HS-5 (cell line): Measurements from ENCODE around the gene EGFL7.
"Not testable (repeated sequence)": the region's sequence is repeated elsewhere in the genome, so short reads cannot be mapped to it uniquely, and the experiment has no call there.

Experiments used
- DNase-seq: peaks from one replicate; pipeline ENCODE4 v3.0.0-alpha.2; 2012; ENCODE audit warnings: low read depth

Gene EGFL7

DNA sequence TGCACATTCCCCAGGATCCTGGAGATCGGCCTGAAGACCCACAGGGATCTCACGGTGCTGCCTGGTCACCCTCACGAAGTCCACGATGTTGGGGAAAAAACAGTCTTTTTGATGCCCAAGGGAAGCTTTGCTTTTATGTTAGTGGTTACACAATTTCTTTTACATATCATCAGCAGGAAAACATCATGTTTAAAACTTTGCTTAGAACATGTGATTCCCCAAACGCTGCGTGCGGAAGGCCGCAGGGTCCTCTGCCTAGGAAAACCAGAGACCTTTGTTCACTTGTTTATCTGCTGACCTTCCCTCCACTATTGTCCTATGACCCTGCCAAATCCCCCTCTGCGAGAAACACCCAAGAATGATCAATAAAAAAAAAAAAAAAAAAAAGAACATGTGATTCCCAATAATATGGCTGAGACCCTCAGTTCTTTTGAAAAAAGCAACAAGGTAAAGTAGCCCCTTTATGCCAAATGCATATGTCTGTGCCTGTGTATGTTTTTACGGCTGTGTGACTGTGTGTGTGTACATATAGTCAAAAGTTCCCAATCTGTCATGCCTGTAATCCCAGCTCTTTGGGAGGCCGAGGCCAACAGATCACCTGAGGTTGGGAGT lies 36.0 kb downstream of the EGFL7 start:
- no peak for DNase-seq

DNA sequence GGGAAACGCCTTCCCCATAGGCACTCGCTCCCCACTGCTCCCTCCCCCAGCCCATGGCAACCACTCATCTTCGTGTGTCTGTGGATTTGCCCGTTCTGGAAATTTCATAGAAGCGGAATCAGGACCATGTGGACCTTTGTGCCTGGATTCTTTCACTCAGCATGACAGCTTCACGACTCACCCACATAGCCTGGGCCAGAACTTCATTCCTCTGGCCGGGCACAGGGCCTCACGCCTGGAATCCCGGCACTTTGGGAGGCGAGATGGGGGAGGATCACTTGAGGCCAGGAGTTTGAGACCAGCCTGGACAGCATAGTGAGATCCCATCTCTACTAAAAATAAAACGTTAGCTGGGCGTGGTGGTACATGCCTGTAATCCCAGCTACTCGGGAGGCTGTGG lies 37.6 kb downstream of the EGFL7 start:
- DNase-seq: no peak

DNA sequence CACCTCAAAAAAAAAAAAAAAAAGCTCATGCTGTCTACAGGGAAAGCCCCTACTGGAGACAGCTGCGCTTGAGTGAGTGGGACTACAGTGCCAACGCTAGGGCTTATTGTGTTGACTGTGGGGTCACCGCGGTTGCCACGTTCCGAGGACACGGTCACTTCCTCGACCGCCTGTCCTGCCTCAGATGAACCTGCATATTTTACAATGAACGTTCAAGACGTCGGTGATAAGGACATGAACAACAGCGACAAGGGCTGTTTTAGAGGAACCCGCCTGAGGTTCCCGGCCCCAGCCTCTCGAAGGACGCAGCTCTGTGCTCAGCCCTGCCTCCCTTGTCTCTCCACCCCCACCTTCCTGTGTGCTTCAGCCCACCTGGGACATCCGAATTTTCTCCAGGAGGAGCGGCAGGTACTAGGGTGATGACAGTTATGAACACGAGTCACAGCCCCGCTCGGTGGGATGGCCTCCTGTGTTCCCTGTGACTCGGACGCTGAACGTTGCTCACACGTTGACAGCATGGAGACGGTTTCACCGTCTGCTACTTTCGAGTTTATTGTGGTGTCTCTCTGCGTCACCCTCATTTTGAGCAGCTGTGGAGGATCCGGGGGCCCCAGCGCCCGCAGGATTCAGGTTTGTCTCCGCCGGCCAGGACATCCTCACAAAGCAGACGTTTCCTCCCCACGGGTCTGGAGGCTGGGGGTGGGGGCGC lies 38.4 kb downstream of the EGFL7 start:
- DNase-seq: no peak

DNA sequence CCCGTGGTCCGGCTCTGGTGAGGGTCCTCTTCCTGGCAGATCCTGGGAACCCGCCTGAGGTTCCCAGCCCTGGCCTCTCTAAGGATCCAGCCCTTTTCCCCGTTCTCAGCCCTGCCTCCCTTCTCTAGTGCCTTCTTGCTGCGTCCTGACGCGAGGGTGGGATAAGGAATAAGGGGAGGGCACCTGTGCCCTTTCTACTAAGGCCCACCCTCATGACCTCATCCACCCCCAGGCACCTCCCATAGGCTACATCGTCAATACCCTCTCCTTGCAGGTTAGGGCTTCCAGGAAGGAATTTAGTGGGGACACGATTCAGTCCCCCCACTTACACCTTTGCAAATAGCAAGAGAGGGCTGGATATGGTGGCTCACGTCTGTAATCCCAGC lies 38.9 kb downstream of the EGFL7 start:
- no peak for DNase-seq

DNA sequence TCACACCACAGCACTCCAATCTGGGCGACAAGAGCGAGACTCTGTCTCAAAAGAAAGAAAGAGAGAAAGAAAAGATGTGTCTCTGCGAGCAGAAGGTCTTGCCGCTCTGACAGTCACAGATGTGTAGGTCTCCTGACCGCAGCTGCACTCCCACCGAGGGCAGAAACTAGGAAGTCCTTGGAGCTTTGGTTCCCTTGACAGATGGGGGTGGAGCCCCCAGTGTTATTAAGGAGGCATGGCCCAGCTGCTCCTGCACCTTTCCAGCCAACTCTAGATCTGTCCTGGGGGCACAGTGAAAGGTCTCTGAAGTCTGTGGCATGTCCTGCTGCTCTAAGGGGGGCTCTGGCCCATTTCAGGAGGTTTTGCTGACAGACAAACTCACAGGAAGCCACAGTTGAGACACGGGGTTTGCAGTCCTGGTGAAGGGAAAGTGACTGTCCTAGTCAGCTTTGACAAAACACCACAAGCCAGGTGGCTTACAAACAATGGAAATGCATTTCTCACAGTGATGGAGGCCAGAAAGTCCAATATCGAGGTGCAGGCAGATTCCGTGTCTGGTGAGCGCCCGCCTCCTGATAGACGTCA lies 40.7 kb downstream of the EGFL7 start:
- no peak for DNase-seq

DNA sequence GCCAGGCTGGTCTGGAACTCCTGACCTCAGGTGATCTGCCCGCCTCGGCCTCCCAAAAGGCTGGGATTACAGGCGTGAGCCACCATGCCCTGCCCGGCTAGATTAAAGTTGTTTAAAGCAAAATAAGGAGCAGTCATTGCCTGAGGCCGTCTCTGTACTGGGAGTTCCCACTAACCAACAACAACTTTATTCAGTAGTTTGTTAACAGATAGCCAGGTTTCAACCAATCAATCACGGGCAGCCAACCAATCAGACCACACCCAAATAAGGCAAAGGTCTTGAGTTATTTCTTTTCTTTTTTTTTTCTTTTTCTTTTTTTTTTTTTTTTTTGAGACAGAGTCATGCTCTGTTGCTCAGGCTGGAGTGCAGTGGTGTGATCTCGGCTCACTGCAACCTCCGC lies 42.0 kb downstream of the EGFL7 start:
- DNase-seq: not testable (repeated sequence)

DNA sequence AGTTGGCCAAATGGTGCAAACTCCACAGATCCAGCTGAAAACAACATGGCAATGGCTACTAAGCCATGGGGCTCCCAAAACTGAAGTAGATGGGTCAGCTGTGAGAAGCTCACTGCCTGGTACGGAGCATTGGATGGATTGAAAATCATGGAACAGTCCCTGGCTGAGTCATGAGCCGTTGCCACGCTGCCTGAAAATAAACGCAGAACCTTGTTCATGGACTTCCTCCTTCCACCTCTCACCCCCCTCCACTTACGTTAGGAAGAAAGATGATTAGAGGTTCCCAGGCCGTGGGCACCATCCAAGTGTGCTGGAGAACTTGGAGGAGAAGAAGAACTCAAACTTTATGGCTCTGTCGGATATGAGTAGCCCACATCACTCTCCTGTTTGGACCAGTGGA lies 42.8 kb downstream of the EGFL7 start:
- no peak for DNase-seq

DNA sequence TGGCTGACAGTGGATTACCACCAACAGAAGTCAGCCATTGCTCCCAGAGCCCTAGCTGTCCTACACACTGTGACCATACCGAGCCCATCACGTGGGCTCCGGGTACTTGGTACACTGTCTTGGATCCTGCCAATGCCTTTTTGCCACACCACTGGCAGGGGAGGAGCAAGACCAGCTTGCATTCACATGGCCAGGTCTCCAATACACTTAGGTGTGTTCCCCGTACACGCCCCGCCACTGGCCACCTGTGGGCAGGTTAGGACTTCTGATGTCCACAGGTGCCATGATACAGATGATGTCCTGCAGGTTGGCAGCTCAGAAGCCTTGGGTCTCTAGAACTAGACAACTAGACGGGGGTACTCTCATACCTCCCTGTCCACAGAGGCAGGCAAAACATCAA lies 44.3 kb downstream of the EGFL7 start:
- no peak for DNase-seq

DNA sequence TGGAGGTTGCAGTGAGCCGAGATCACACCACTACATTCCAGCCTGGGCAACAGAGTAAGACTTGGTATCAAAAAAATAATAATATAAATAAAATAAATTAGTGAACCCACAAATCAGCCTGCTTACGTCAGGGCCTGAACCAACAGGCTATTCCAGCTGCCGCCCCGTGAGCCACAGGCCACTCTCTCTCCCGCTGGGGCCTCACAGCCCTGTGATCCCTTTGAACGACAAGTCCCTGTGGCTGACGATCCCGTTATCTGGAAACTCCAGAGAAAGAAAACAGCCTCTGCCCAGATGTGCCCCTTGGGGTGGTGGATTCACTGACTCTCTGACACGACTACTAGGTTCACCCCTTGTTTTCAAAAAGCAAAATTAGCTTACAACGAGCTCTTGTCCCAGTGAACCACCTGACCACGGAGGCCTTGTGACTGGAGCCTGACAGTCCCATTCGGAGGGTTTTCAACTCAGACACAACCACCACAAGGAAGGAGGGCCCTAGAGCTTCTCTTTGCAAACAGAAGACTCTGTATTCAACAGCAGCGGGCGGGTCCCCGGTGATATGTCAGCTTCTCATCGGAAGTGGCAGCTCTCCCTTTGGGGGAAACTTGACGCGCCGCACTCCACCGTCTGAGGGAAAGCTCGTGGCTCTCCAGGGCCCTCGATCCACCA lies 45.3 kb downstream of the EGFL7 start:
- DNase-seq: no peak

DNA sequence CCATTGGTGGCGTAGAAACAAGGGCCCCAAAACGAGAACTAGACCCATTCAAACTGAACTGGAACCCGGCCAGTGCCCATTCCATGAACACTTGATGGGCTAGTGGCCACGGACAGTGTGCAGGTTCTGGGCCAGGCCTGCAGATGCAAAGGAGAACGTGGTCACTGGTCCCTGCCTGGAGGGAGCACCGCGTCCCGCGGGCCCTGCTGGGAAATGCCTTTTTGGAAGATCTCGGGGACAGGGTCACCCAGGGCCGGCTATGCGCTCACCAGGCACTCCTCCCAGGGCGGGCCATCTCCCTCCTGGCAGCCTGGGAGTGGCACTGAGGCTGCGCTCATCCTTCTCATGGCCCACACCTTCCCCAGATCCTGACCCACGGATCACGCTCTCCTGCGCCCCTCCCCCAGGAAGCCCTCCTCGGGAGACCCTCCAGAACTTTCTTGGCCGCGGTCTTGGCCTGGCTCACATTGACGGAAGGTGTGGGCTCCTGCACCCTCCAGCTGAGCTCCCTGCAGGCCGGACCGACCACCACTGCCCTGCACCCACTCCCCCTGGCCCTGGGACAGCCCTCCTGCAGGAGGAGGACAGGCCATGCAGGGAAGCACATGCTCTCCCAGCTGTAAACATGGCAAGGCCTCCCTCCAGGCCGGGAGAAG lies 46.9 kb downstream of the EGFL7 start:
- no peak for DNase-seq

DNA sequence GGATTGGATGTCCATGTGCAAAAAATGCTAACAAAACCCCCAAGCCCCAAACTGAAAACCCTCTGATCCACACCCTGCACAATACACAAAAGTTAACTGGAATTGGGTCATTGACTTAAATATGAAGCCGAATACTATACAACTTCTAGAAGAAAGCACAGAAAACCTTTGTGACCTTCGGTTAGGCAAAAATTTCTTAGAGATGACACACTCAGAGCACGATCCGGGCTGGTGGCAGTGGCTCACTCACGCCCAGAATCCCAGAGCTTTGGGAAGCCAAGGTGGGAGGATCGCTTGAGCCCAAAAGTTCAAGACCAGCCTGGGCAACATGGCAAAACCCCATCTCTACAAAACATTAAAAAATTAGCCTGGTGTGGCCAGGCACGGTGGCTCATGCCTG lies 47.8 kb downstream of the EGFL7 start:
- no peak for DNase-seq

DNA sequence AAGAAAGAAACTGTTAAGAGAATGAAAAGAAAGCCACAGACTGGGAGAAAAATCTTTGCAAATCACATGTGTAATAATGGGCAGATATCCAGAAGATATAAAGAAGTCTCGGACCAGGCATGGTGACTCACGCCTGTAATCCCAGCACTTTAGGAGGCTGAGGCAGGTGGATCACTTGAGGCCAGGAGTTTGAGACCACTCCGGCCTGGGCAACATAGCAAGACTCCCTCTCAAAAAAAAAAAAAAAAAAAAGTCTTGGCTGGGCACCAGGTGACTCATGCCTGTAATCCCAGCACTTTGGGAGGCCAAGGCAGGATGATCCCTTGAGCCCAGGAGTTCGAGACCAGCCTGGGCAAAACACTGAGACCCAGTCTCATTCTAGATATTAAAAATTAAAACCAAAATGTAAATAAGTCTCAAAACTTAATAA lies 48.5 kb downstream of the EGFL7 start:
- not testable (repeated sequence) for DNase-seq

DNA sequence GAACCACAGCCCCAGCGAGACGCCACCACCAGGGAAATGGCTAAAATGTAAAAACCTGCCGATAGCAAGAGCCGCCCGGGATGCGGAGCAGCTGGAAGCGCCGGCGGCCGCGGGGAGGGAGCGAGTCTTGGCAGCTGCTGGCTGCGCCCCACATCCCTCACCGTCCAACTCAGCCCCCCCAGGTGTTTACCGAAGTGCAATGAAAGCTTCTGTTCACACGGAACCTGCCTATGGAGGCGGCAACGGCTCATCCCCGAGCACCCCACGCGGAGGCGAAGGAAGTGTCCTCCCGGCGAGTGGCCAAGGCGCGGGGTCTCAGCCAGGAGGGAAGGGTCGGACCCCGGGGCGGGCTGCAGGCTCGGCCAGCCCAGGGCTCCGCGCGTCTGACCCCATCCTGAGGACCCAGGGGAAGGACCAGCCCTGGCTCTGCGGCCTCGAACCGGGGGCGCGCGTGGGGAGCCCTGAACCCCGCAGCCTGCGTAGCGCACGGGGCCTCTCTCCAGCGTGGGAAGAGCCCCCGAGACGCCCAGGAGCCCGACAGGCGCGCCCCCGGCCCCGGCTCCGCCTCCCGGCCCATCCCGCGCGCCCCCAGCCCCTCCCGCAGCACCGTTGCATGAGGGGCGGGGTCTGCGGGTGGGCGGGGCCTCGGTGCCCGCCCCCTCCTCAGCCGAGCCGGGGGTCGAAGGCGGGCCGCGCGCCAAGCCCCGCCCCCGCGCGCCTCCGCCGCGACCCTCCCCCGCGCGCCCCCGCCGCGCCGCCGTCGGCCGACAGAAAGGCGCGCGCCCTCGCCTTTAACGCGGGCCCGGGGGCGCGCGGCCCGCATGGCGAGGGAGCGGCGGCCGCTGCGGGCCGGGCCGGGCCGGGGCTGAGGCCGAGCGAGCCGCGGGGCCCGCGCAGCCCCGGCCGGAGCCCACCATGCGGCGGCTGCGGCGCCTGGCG lies 49.3 kb downstream of the EGFL7 start, which contains the start of gene DIPK1B:
Gene DIPK1B, plus strand, starts transcription at position 822 of the 939 bp plus-strand sequence. Its CDS starts 94 bp downstream, at position 916.
- DNase-seq: no peak

DNA sequence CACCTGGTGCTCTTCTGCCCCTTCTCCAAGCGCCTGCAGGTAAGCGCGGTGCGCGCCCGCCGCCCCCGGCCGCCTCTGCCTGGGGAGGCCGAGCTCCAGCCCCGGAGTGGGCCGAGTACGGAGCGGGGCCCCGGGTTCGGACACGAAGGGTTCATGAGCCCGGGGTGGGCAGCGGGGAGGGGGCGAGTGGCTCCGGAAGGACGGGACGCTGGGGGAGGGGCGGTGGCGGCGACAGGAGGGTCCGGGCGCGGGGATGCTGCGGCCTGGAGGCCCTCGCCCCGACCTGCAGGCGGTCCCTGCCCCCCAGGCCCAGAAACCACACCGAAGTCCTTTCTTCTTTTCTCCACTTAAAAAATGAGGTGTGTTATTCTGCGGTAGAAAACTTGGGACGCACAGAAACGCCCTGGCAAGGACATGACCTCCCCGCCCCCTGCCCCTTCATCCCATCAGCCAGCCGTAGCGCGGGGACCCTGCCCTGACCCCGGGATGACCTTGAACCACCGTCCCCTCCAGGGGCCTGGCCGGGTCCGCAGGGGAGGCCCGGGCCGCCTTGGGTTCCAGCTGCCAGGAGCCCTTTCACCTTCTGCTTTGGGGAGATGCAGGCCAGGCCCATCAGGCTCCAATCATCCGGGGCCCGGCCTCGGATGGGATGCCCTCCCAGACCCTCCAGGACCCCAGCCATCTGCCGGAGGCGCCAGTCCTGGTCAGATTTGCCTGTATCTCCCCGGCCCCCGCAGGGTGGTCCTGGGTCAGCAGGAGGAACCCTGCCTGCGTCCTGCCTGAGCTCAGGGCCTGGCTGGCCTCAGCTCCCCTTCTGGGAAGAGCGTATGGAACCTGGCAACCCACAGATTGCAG lies 50.2 kb downstream of the EGFL7 start:
- DNase-seq: no peak

DNA sequence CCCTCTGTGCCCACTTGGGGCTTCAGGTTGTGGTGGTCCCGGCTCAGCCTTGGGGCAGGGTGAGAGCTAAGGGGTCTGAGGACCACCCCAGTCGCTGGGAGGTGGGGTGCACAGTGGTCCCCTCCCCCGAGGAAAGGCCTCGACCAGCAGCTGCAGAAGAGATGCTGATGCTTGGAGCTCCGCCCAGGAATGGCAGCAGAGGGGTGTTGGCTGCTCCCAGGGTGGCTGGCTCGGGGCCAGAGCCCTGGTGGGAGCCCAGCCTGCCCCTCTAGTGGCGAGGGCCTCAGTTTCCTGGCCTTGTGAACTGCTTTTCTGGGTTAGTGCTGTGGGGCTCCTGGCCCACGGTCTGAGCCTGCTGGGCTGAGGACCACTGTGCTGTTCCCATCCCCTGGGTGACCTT lies 50.8 kb downstream of the EGFL7 start:
- no peak for DNase-seq

DNA sequence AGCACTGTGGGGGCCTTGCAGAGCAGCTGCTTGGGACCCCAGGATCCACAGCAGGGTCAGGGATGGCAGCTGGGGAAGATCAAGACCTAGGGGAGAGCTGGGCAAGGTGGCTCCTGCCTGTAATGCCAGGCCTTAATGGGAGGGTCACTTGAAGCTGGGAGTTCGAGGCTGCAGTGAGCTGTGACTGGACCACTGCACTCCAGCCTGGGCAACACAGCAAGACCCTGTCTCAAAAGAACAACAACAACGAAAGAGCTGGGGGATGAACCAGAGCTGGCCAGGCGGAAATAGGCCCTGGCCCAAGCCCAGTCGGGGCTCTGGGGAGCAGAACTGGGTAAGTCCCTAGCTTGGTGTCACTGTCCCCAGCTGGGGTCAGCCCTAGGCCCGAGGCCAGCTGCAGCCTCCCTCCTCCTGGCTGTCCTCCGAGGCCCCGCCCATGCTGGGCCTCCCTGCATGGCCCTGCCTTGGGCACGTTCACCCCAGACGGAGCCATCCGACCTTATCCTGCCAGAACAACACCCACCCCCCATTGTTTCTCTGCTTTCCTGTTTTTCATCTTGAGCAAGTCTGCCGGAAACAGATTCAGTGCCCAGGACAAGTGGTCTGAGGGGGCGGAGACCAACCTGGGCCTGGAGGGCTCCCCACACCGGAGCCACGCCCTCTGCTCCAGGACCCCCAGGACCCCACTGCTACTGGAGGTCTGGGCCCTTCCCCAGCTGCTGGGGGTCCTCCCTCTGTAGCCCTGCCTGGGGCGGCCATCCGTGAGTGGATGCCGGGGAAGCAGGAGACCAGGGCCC lies 51.6 kb downstream of the EGFL7 start:
- no peak for DNase-seq

DNA sequence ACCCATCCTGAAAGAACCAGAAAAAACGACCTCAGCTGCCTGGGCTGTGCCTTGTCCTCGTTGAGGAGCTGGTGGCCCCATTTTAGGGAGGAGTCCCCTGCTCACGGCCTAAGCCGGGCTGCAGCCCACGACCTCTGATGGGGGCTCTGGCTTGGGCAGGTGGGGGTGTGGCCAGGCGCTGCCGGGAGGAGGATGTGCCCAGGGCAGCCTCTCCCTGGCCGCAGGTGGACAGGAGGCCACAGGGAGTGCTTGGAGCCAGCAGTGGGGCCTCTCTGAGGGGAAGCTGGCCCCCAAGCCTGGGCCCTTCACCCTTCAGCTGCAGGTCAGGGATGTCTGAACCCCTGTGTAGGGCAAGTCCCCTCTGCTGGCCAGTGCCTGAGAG lies 52.2 kb downstream of the EGFL7 start:
- no peak for DNase-seq

DNA sequence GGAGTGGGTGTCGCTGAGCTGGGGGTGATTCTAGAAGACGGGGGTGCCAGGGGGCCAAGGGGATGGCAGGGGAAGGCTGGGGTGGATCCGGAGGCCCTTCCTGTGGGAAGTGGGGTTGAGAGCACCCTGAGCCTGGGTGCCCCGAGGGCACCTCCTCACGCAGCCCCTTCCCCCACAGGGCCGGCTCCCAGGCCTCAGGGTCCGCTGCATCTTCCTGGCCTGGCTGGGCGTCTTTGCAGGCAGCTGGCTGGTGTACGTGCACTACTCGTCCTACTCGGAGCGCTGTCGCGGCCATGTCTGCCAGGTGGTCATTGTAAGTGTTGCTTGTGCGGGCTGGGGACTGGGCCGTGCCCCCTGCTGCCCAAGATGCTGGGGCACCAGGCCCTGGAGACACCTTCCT lies 54.7 kb downstream of the EGFL7 start:
- DNase-seq: no peak

DNA sequence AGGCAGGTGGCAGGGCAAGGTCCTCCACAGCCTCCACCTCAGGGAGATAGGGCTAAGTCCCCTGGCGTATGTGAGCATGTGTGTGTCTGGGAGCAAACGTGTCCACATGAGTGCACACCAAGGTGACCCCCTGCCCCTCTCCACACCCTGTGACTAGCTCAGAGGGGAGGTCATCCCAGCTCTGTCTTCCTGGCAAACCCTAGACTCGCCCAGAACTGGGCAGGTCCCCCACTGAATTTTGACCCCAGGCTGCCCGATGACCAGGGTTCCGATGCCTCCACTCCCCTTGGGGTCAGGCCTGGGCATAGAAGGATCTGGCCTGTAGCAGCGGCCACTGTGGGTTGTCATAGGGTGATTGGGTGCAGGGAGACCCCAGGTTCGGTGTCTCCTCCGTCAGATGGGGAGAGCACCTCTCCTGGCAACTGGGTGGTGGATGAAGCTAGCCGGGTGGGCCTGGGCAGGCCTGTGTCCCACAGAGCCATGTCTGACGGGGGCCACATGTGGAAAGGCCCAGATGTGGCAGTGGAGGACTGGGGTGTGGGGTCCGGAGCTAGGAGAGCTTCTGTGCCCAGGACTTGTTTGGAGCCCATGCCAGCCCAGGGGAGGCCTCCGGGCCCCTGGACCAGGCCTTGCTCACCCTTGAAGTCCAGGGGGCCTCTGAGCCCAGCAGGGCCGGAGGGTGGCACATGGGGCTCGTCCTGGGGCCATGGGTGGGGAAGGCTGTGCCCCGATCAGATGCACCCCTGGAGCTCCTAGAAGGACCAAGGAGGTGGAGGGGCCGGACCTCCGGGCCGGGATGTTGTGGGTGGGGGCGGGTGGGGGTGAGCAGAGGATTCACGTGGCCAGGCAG lies 55.9 kb downstream of the EGFL7 start:
- no peak for DNase-seq
